Osteoblast (primary cell): ENCODE data around the gene HECTD2. TPM values are rescaled to one million over a fixed set of nuclear protein-coding genes. Genes with fewer than 3 reads are reported as not detected.
A peak's percentile ranks its signal among the peaks of the same experiment; 100 is the strongest.

ENCODE experiments used
- DNase-seq: peaks from one replicate; pipeline ENCODE4 v3.0.0; 2011; ENCODE audit warnings: low spot score, mixed read lengths; ENCODE audit not compliant: insufficient read length; ENCODE audit errors: missing footprints
- H2AFZ ChIP-seq: 2 replicates; pipeline ENCODE4 v1.6.0; 2011; ENCODE audit warnings: mild to moderate bottlenecking, low read length
- H3K27ac ChIP-seq: 2 replicates; pipeline ENCODE4 v1.5.1; 2011; ENCODE audit warnings: mild to moderate bottlenecking, low read depth, low read length, moderate library complexity
- H3K27me3 ChIP-seq: 2 replicates; pipeline ENCODE4 v1.6.0; 2012; ENCODE audit warnings: mild to moderate bottlenecking, control low read depth, inconsistent platforms, low read length, moderate library complexity; ENCODE audit not compliant: insufficient read depth
- H3K36me3 ChIP-seq: 2 replicates; pipeline ENCODE4 v1.5.1; 2011; ENCODE audit warnings: mild to moderate bottlenecking, low read length, control low read depth, moderate library complexity; ENCODE audit not compliant: insufficient read depth
- H3K4me1 ChIP-seq: 2 replicates; pipeline ENCODE4 v1.5.1; 2011; ENCODE audit warnings: mild to moderate bottlenecking, low read length, control low read depth, moderate library complexity; ENCODE audit not compliant: insufficient read depth
- H3K4me2 ChIP-seq: 2 replicates; pipeline ENCODE4 v1.6.0; 2011; ENCODE audit warnings: mild to moderate bottlenecking, low read length; ENCODE audit not compliant: insufficient read depth
- H3K4me3 ChIP-seq: fragments of 200-600 bp; sonication (generic); 3 replicates; pipeline ENCODE4 v1.5.1; 2012; ENCODE audit warnings: mild to moderate bottlenecking, low read length, inconsistent platforms; ENCODE audit not compliant: insufficient read depth
- H3K79me2 ChIP-seq: 2 replicates; pipeline ENCODE4 v1.6.0; 2012; ENCODE audit warnings: mild to moderate bottlenecking, low read length, control low read depth, inconsistent platforms; ENCODE audit not compliant: insufficient read depth
- H3K9me3 ChIP-seq: 2 replicates; pipeline ENCODE4 v1.5.1; 2011; ENCODE audit warnings: low read depth, low read length, control low read depth
- H4K20me1 ChIP-seq: 2 replicates; pipeline ENCODE4 v1.6.0; 2012; ENCODE audit warnings: mild to moderate bottlenecking, low read length, control low read depth; ENCODE audit not compliant: insufficient read depth
- CTCF ChIP-seq: IDR thresholded peaks from 2 replicates; pipeline ENCODE4 v1.5.1; 2011; ENCODE audit warnings: mild to moderate bottlenecking, low read depth, low read length, moderate library complexity; ENCODE audit errors: extremely low read depth
- total RNA-seq: library from RNA; depleted of rRNA; stranded (reverse); fragments of >200 nt; gene quantifications from 2 replicates; pipeline ENCODE4 v1.2.3, GENCODE V29; 2012

HECTD2 gene
- total RNA-seq, 1 donor, result 15.9 TPM

GRCh38 chr10:91420868-91421267 lies 10.7 kb downstream of the HECTD2 start:
- peaks cover 50% of the 10 kb centered on the region for H3K79me2 ChIP-seq

GRCh38 chr10:91422915-91423314 lies 12.8 kb downstream of the HECTD2 start:
- Histone ChIP-seq H4K20me1 (no peaks in the 10 kb centered on the region), H3K4me3 (no peak overlapping the region), H3K4me2 (no peak overlapping the region), H3K9me3 (no peaks in the 10 kb centered on the region), H3K4me1 (peaks cover 16% of the 10 kb centered on the region), H3K79me2 (peaks cover 38% of the 10 kb centered on the region), H3K27ac (no peak overlapping the region), H2AFZ (no peak overlapping the region), H3K27me3 (no peaks in the 10 kb centered on the region), H3K36me3 (no peaks in the 10 kb centered on the region)
- DNase-seq, result no peak
- no peak for TF ChIP-seq CTCF

More at GRCh38 chr10:91420868-91421267, 10.7 kb downstream of the HECTD2 start:
- Histone ChIP-seq H3K27ac (peak overlapping the region; percentile 67), H3K4me3 (peak overlapping the region; percentile 56), H4K20me1 (no peaks in the 10 kb centered on the region), H3K36me3 (no peaks in the 10 kb centered on the region), H2AFZ (peak overlapping the region; percentile 74), H3K27me3 (no peaks in the 10 kb centered on the region), H3K4me2 (peak overlapping the region; percentile 86), H3K9me3 (no peaks in the 10 kb centered on the region), H3K4me1 (peaks cover 16% of the 10 kb centered on the region)
- peak; percentile 62 for DNase-seq
- no peak for TF ChIP-seq CTCF

GRCh38 chr10:91424016-91424415 lies 13.9 kb downstream of the HECTD2 start:
- H3K27me3 ChIP-seq, result no peaks in the 10 kb centered on the region
- peak overlapping the region; percentile 50 for H2AFZ ChIP-seq
- no peaks in the 10 kb centered on the region for H4K20me1 ChIP-seq
- no peaks in the 10 kb centered on the region for H3K9me3 ChIP-seq
- no peak for DNase-seq
- peaks cover 16% of the 10 kb centered on the region for H3K4me1 ChIP-seq
- H3K4me3 ChIP-seq, result no peak overlapping the region
- H3K4me2 ChIP-seq, result no peak overlapping the region
- H3K36me3 ChIP-seq, result no peaks in the 10 kb centered on the region
- no peak overlapping the region for H3K27ac ChIP-seq
- no peak for TF ChIP-seq CTCF
- peaks cover 32% of the 10 kb centered on the region for H3K79me2 ChIP-seq

GRCh38 chr10:91432175-91432574 lies 22.0 kb downstream of the HECTD2 start:
- no peak for DNase-seq
- H3K4me2 ChIP-seq, result no peak overlapping the region
- H3K4me1 ChIP-seq, result peaks cover 10% of the 10 kb centered on the region
- H4K20me1 ChIP-seq, result no peaks in the 10 kb centered on the region
- H3K4me3 ChIP-seq, result no peak overlapping the region
- no peaks in the 10 kb centered on the region for H3K27me3 ChIP-seq
- H3K9me3 ChIP-seq, result no peaks in the 10 kb centered on the region
- H3K36me3 ChIP-seq, result peaks cover 7% of the 10 kb centered on the region
- no peak for TF ChIP-seq CTCF
- peaks cover 1% of the 10 kb centered on the region for H3K79me2 ChIP-seq
- no peak overlapping the region for H2AFZ ChIP-seq
- H3K27ac ChIP-seq, result no peak overlapping the region
